Ascending aorta (tissue), 2 donors: Measurements from ENCODE around the gene FAIM2. TPM values are rescaled to one million over a fixed set of nuclear protein-coding genes. Genes with fewer than 3 reads are reported as not detected.

Experiments used
- DNase-seq, 2 donors: peaks; one replicate each; pipeline ENCODE4 v3.0.0-alpha.2; 2019; ENCODE audit warnings: low spot score in 2 of 2
- H3K27ac ChIP-seq, 2 donors: fragments of 200-600 bp; sonication (generic); one replicate each; pipeline ENCODE4 v1.5.1; 2016 to 2017; ENCODE audit warnings: mild to moderate bottlenecking in 1 of 2
- H3K27me3 ChIP-seq: fragments of 200-600 bp; sonication (generic); one replicate; pipeline ENCODE4 v1.5.1; 2017
- H3K36me3 ChIP-seq, 2 donors: fragments of 200-600 bp; sonication (generic); one replicate each; pipeline ENCODE4 v1.5.1; 2016
- H3K4me1 ChIP-seq, 2 donors: fragments of 200-600 bp; sonication (generic); one replicate each; pipeline ENCODE4 v1.5.1; 2016 to 2017; ENCODE audit warnings: mild to moderate bottlenecking in 1 of 2
- H3K4me3 ChIP-seq, 2 donors: fragments of 200-600 bp; sonication (generic); one replicate each; pipeline ENCODE4 v1.5.1; 2016 to 2017; ENCODE audit warnings: mild to moderate bottlenecking in 1 of 2
- H3K9me3 ChIP-seq, 2 donors: fragments of 200-600 bp; sonication (generic); one replicate each; pipeline ENCODE4 v1.5.1; 2016
- CTCF ChIP-seq, 3 experiments: fragments of 200-600 bp in 2 of 3; fragments of 450-650 bp in 1 of 3; sonication (generic) in 2 of 3; IDR thresholded peaks; one replicate each; pipeline ENCODE4 v1.5.1; 2016 to 2019; ENCODE audit warnings: antibody characterized with exemption in 3 of 3, mild to moderate bottlenecking in 1 of 3, moderate library complexity in 1 of 3
- intact Hi-C: fragments of 100-400 bp; cut with DNase I; formaldehyde crosslinking; loops from one replicate; pipeline ENCODE4 v1.15.1; 2023
- total RNA-seq: library from RNA; depleted of rRNA; stranded (reverse); fragments of >200 nt; gene quantifications from one replicate; pipeline ENCODE4 v1.1.0, GENCODE V29; 2016

The FAIM2 gene
- total RNA-seq, 1 donor from 2014 or later, result 0.75 TPM

- H3K27ac ChIP-seq, result no peak overlapping the region
- peak overlapping the region in 1 of 2 donors; percentile 47 for H3K4me3 ChIP-seq
- no peaks in the 10 kb centered on the region for H3K9me3 ChIP-seq
- TF ChIP-seq CTCF (IDR thresholded peaks at IDR 0.05), result peak; percentile 73 to 95 (median 83)
- peak; percentile 33 to 86 for DNase-seq
- intact Hi-C loops, result loop anchor here (5.0 kb wide), 1 partner anchor 78 kb away; no protein-coding TSS in a partner anchor
- H3K4me1 ChIP-seq, result no peaks in the 10 kb centered on the region
- no peaks in the 10 kb centered on the region for H3K27me3 ChIP-seq
- H3K36me3 ChIP-seq, result no peaks in the 10 kb centered on the region
Observed at GRCh38 chr12:49945394-49946080, 41.8 kb upstream of the FAIM2 start.

- Histone ChIP-seq H3K4me1 (no peaks in the 10 kb centered on the region), H3K4me3 (no peak overlapping the region), H3K27ac (no peak overlapping the region), H3K27me3 (no peaks in the 10 kb centered on the region), H3K9me3 (no peaks in the 10 kb centered on the region), H3K36me3 (no peaks in the 10 kb centered on the region)
- DNase-seq, result no peak
- no peak for TF ChIP-seq CTCF (IDR thresholded peaks at IDR 0.05)
- intact Hi-C loops, result loop anchor here (5.0 kb wide), 1 partner anchor 77 kb away; no protein-coding TSS in a partner anchor
Observed at GRCh38 chr12:49944718-49945117, 41.0 kb upstream of the FAIM2 start.

- no peak overlapping the region for H3K4me3 ChIP-seq
- H3K27me3 ChIP-seq, result no peaks in the 10 kb centered on the region
- peak in 1 of 2 donors; percentile 30 for DNase-seq
- no peaks in the 10 kb centered on the region for H3K9me3 ChIP-seq
- no peaks in the 10 kb centered on the region for H3K4me1 ChIP-seq
- no peak for TF ChIP-seq CTCF (IDR thresholded peaks at IDR 0.05)
- no peaks in the 10 kb centered on the region for H3K36me3 ChIP-seq
- intact Hi-C loops, result no loop called here
- no peak overlapping the region for H3K27ac ChIP-seq
Observed at GRCh38 chr12:49944046-49944445, 40.3 kb upstream of the FAIM2 start.

GRCh38 chr12:49943625-49943960, 39.9 kb upstream of the FAIM2 start:
- intact Hi-C loops, result no loop called here
- H3K27me3 ChIP-seq, result no peaks in the 10 kb centered on the region
- H3K9me3 ChIP-seq, result no peaks in the 10 kb centered on the region
- no peaks in the 10 kb centered on the region for H3K4me1 ChIP-seq
- H3K36me3 ChIP-seq, result no peaks in the 10 kb centered on the region
- no peak overlapping the region for H3K4me3 ChIP-seq
- peak in 1 of 2 donors; percentile 37 for DNase-seq
- TF ChIP-seq CTCF (IDR thresholded peaks at IDR 0.05), result no peak
- no peak overlapping the region for H3K27ac ChIP-seq

- no peak for TF ChIP-seq CTCF (IDR thresholded peaks at IDR 0.05)
- DNase-seq, result peak in 1 of 2 donors; percentile 51
- H3K9me3 ChIP-seq, result no peaks in the 10 kb centered on the region
- no peaks in the 10 kb centered on the region for H3K27me3 ChIP-seq
- intact Hi-C loops, result no loop called here
- H3K4me3 ChIP-seq, result no peak overlapping the region
- no peaks in the 10 kb centered on the region for H3K4me1 ChIP-seq
- H3K27ac ChIP-seq, result no peak overlapping the region
- no peaks in the 10 kb centered on the region for H3K36me3 ChIP-seq
Observed at GRCh38 chr12:49942921-49943624, 39.4 kb upstream of the FAIM2 start.
